ENCODE results near the gene MED28.

Gene MED28

DNA sequence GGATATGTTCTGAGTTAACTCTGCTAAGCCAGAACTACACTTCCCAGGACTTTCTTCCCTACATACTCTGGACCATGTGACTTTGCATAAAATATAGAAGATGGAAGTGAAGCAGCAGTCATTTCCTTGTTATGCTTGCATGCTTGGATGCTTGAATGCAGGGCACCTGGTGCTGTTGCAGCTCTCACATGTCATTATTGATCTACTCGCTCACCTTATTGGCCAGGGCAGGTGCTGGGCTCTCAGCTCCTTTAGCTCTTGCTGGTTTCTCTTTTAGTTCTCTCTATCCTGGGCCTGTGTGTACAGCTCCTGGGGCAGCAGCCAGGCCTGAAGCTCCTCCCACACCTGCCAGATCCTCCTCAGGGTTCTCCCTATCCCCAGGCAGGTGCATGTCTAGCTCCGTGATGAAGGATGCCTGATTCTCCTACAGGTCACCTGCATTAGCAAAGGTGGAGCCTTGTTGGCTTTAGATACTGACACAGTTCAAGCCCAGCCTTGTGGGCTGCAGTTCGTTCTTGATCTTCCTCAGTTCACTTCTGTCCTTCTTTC, 53.3 kb downstream of the MED28 start:
- H3K27ac ChIP-seq: no peak overlapping the region
- TF ChIP-seq, protein P1, sequence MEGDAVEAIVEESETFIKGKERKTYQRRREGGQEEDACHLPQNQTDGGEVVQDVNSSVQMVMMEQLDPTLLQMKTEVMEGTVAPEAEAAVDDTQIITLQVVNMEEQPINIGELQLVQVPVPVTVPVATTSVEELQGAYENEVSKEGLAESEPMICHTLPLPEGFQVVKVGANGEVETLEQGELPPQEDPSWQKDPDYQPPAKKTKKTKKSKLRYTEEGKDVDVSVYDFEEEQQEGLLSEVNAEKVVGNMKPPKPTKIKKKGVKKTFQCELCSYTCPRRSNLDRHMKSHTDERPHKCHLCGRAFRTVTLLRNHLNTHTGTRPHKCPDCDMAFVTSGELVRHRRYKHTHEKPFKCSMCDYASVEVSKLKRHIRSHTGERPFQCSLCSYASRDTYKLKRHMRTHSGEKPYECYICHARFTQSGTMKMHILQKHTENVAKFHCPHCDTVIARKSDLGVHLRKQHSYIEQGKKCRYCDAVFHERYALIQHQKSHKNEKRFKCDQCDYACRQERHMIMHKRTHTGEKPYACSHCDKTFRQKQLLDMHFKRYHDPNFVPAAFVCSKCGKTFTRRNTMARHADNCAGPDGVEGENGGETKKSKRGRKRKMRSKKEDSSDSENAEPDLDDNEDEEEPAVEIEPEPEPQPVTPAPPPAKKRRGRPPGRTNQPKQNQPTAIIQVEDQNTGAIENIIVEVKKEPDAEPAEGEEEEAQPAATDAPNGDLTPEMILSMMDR (conservative IDR thresholded peaks at IDR 0.05; ENCODE audit: low read depth): no peak
- CTCF ChIA-PET: no interaction called here

DNA sequence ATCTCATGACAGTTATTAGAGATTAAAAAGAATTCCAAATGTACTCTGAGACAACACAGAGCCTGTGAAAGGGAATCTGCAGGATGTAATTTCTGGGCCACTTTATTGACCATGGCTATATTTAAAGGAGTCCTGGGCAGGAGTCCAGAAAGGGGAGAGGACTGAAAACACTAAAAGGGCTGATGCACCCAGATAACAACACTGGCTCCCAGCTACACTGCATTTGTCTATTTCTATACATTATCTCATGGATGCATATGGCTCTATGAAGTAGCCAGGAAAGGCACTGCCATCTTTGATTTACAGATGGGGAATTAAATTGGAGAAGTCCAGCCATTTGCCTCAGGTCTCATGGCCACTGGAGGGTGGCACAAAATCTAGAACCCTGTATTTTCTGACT, 56.0 kb downstream of the MED28 start:
- TF ChIP-seq, protein P1 (conservative IDR thresholded peaks at IDR 0.05; ENCODE audit: low read depth): no peak
- no peak for DNase-seq (ENCODE audit: low spot score)
- no peak overlapping the region for H3K27ac ChIP-seq
- CTCF ChIA-PET: no interaction called here
- POLR2A ChIA-PET (ENCODE audit: low non-redundant PET): no interaction called here

More for the DNA sequence above, 53.3 kb downstream of the MED28 start:
- POLR2A ChIA-PET (ENCODE audit: low non-redundant PET): no interaction called here
- no peak for DNase-seq (ENCODE audit: low spot score)

DNA sequence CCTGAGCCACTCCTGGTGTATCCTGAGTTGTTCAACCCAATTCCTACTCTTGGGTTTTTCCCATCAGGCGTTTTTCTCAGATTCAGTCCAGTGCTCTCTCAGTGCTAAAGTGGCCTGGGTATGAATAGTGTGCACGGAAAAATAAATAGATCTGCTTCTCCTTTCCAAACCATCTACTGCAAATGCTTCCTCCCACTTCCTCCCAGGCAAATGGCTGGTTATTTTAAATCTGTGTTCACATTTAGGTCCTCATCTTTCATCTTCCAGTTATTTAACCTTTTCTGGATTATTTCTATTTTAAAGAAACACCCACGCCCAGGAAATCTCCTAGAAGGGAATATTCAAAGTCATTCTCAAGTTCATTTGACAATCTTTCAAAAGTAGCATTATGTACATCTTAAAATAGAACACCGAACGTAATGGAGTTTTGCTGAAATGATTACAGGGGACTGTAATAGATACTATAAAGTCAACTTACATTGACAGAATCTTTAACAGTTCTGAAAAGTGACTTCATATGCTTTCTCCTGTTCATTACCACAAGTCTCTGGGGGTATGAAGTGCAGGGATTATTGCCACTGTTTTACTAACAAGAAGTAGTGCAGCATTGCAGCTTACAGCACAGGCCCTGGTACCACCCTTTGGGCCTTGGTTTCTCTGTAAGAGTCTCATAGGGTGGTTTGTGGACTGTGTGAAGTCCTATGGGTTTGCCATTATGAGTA, 66.3 kb downstream of the MED28 start:
- TF ChIP-seq, protein P1 (conservative IDR thresholded peaks at IDR 0.05; ENCODE audit: low read depth): no peak
- DNase-seq (ENCODE audit: low spot score): no peak
- H3K27ac ChIP-seq: no peak overlapping the region
- CTCF ChIA-PET: no interaction called here
- POLR2A ChIA-PET (ENCODE audit: low non-redundant PET): no interaction called here

DNA sequence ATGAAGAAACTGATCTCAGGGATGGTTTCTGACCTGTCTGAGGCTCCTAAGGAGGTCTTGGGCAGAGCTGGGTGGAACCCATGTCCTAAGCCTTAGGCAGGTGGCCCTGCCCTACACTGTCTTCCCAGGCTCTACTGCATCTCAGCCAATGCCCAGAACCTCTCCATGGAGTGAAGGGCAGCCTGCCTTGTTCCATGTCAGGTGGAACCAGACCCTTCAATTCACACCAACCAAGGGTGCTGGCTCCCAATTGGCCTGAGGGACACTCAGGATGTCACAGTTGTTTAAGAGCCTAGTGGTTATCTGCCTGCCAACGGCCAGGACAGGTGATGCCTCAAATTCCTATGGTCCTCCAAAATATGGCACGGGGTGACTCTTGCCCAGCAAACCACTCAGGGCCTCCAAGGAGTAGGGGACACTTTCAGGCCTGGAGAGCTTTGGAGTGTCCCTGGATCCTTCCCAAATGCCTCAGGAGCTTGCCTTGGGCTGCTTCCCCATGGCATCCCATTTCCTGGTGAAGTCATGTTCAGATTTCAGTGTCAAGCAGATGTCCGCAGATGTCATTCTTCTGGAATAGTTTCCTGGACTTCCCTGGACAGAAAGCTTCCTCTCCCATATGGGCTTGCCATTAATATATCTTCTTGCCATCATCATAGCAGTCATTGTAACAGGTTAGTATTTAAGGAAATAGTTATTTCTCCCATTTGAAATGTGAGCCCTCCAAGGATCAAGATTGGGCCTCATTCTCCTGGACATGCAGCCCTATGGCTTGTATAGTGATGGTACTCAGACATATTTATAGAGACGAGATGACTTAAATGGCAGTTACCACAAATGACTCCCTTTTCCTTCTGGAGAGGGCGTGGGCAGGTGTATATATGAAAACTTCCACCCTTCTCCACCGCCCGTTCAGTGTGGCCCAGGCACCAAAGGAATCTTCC, 67.1 kb downstream of the MED28 start:
- CTCF ChIA-PET: no interaction called here
- TF ChIP-seq, protein P1 (conservative IDR thresholded peaks at IDR 0.05; ENCODE audit: low read depth): no peak
- POLR2A ChIA-PET (ENCODE audit: low non-redundant PET): no interaction called here
- DNase-seq (ENCODE audit: low spot score): no peak
- no peak overlapping the region for H3K27ac ChIP-seq

DNA sequence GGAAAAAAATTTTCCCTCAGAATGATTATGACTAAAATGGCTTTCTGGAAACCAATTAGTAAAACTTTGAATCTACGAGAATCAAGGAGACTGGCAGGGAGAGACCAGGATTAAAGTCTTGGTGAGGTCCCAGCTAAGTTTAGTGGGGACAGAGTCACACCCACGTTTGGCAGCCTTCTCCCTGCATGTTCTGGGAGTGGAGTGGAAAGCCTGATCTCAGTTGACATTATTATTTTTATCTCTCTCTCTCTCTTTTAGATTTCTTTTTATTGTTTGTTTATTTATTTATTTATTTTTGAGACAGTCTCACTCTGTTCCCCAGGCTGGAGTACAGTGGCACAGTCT, 67.8 kb downstream of the MED28 start:
- ChIA-PET CTCF (no interaction called here), POLR2A (ENCODE audit: low non-redundant PET) (no interaction called here)
- TF ChIP-seq, protein P1 (conservative IDR thresholded peaks at IDR 0.05; ENCODE audit: low read depth): no peak
- no peak overlapping the region for H3K27ac ChIP-seq
- DNase-seq (ENCODE audit: low spot score): no peak
